Keratinocyte (primary cell): ENCODE results near the gene STMN3. TPM values are rescaled to one million over a fixed set of nuclear protein-coding genes. Genes with fewer than 3 reads are reported as not detected.

Experiments used
- DNase-seq: peaks from one replicate; pipeline ENCODE4 v3.0.0-alpha.2; 2011; ENCODE audit warnings: low read depth, missing footprints, low spot score
- FAIRE-seq: peaks from 2 replicates; lab custom pipeline; 2011; peaks lifted over from hg19 to GRCh38; lab: Jason Lieb, UNC
- H2AFZ ChIP-seq: 2 replicates; pipeline ENCODE4 v1.6.0; 2012; ENCODE audit warnings: low read length, control low read depth, inconsistent platforms; ENCODE audit not compliant: control insufficient read depth
- H3K27ac ChIP-seq: 2 replicates; pipeline ENCODE4 v1.5.1; 2011; ENCODE audit warnings: low read length; ENCODE audit not compliant: control insufficient read depth, insufficient read depth
- H3K27me3 ChIP-seq: 3 replicates; pipeline ENCODE4 v1.6.0; 2011; ENCODE audit warnings: low read length; ENCODE audit not compliant: control insufficient read depth, insufficient read depth; ENCODE audit errors: extremely low read depth
- H3K36me3 ChIP-seq, 2 experiments: 2 replicates in 1 of 2; 3 replicates in 1 of 2; pipeline ENCODE4 v1.5.1; 2011; ENCODE audit warnings: low read length in 2 of 2, mild to moderate bottlenecking in 1 of 2; ENCODE audit not compliant: control insufficient read depth in 2 of 2, insufficient read depth in 2 of 2; ENCODE audit errors: extremely low read depth in 1 of 2
- H3K4me1 ChIP-seq: 3 replicates; pipeline ENCODE4 v1.5.1; 2011; ENCODE audit warnings: low read length; ENCODE audit not compliant: control insufficient read depth, insufficient read depth; ENCODE audit errors: extremely low read depth
- H3K4me2 ChIP-seq: 3 replicates; pipeline ENCODE4 v1.6.0; 2011; ENCODE audit warnings: low read depth, low read length; ENCODE audit not compliant: control insufficient read depth, insufficient read depth; ENCODE audit errors: extremely low read depth
- H3K4me3 ChIP-seq, 3 experiments: fragments of 200-600 bp in 1 of 3; sonication (generic) in 1 of 3; 2 replicates in 2 of 3; 3 replicates in 1 of 3; pipeline ENCODE4 v1.5.1; 2011 to 2016; ENCODE audit warnings: low read length in 3 of 3, mild to moderate bottlenecking in 3 of 3, control low read depth in 2 of 3, inconsistent platforms in 1 of 3, low read depth in 1 of 3, mixed read lengths in 1 of 3, mixed run types in 1 of 3, moderate library complexity in 1 of 3; ENCODE audit not compliant: control insufficient read depth in 2 of 3, insufficient read depth in 2 of 3; ENCODE audit errors: extremely low read depth in 1 of 3
- H3K79me2 ChIP-seq: 2 replicates; pipeline ENCODE4 v1.6.0; 2012; ENCODE audit warnings: low read length; ENCODE audit not compliant: control insufficient read depth, insufficient read depth
- H3K9ac ChIP-seq: 3 replicates; pipeline ENCODE4 v1.6.0; 2011; ENCODE audit warnings: low read length; ENCODE audit not compliant: control insufficient read depth, insufficient read depth; ENCODE audit errors: extremely low read depth
- H3K9me1 ChIP-seq: 3 replicates; pipeline ENCODE4 v1.6.0; 2011; ENCODE audit warnings: low read length; ENCODE audit not compliant: control insufficient read depth, insufficient read depth; ENCODE audit errors: extremely low read depth
- H3K9me3 ChIP-seq: 2 replicates; pipeline ENCODE4 v1.5.1; 2012; ENCODE audit warnings: low read depth, low read length; ENCODE audit not compliant: control insufficient read depth
- H4K20me1 ChIP-seq: 3 replicates; pipeline ENCODE4 v1.6.0; 2011; ENCODE audit warnings: low read length; ENCODE audit not compliant: control insufficient read depth, insufficient read depth; ENCODE audit errors: extremely low read depth
- CTCF ChIP-seq, 3 experiments: IDR thresholded peaks in 1 of 3; conservative IDR thresholded peaks in 1 of 3; optimal IDR thresholded peaks in 1 of 3; 2 replicates in 2 of 3; 3 replicates in 1 of 3; pipeline versions ENCODE3 to v1.5.1; 2011; ENCODE audit warnings: low read length in 3 of 3, mild to moderate bottlenecking in 3 of 3, moderate library complexity in 2 of 3, control low read depth in 1 of 3, inconsistent platforms in 1 of 3; ENCODE audit not compliant: insufficient read depth in 2 of 3; ENCODE audit errors: extremely low read depth in 1 of 3
- EZH2 ChIP-seq: IDR thresholded peaks from one replicate; pipeline ENCODE4 v1.6.1; 2012; ENCODE audit warnings: inconsistent platforms, mild to moderate bottlenecking, low read length, moderate library complexity
- dilution Hi-C: fragments of 300-500 bp; cut with MboI; formaldehyde crosslinking; loops from one replicate; pipeline ENCODE4 v1.7.0; 2020; ENCODE audit warnings: low sequenced_read_pairs; ENCODE audit not compliant: extremely low pct_ligation_motif_present
- polyA plus RNA-seq, 5 experiments: library from polyadenylated mRNA; depleted of rRNA in 3 of 5; stranded (reverse) in 3 of 5; stranded (forward) in 1 of 5; unstranded in 1 of 5; fragments of >200 nt; gene quantifications; 1 replicate in 1 of 5; 2 replicates in 3 of 5; 3 replicates in 1 of 5; pipeline versions ENCODE4 v1.2.1 to v1.2.3, GENCODE V29; 2011 to 2012; ENCODE audit warnings: missing spikeins in 2 of 5, low read depth in 1 of 5, low replicate concordance in 1 of 5

STMN3 gene
- polyA plus RNA-seq, 1 donor (not counting 4 experiments of a cell fraction or from before 2014, with no cell fraction given) = 12.0 TPM

DNA sequence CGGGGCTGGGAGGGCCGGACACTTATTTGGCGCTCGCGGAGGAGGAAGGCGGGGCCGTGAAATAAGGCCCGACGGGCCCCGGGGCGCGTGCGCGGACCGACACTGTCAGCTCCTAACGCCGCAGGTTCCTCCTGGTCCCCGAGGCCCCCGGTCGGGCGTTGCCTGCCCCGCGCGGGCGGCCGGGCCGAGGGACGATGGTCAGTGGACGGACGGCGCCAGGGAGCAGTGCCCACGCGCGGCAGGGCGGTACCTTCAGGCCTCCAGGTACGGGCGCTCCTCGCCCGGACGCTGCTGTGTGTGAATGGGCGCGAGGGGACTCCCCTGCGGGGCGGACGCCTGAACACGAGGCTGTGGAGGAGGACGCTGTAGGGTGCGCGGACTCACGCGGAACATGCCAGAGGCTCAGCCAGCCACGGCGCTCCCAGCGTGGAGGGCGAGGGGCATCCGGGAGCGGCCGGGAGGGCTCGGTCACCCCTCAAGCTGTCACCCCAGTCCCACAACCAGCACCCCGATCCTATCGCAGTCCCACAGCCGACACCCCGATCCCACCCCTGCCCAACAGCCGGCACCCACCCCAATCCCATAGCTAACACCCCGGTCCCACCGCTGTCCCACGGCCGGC, 26.0 kb downstream of the STMN3 start:
- Histone ChIP-seq H3K27me3 (no peaks in the 10 kb centered on the region), H3K4me1 (peaks cover 7% of the 10 kb centered on the region), H3K27ac (peak overlapping the region; percentile 76), H3K4me2 (peak overlapping the region; percentile 37), H2AFZ (peak overlapping the region; percentile 63), H3K9me3 (no peaks in the 10 kb centered on the region), H3K36me3 (peaks cover 0 to 1% of the 10 kb centered on the region in 2 experiments), H3K79me2 (peaks cover 51% of the 10 kb centered on the region), H4K20me1 (no peaks in the 10 kb centered on the region), H3K9me1 (no peaks in the 10 kb centered on the region), H3K4me3 (peak overlapping the region; percentile 83 to 92 (median 90)), H3K9ac (peak overlapping the region; percentile 91)
- TF ChIP-seq EZH2 (no peak), CTCF (optimal IDR thresholded peaks at IDR 0.05 in 1 of 3, IDR thresholded peaks at IDR 0.05 in 1 of 3, conservative IDR thresholded peaks at IDR 0.05 in 1 of 3; ENCODE audit: extremely low read depth in 1 of 3, insufficient read depth in 2 of 3, low read length in 3 of 3) (no peak)
- peak; percentile 54 for DNase-seq
- dilution Hi-C loops = no loop called here
- no peak for FAIRE-seq

DNA sequence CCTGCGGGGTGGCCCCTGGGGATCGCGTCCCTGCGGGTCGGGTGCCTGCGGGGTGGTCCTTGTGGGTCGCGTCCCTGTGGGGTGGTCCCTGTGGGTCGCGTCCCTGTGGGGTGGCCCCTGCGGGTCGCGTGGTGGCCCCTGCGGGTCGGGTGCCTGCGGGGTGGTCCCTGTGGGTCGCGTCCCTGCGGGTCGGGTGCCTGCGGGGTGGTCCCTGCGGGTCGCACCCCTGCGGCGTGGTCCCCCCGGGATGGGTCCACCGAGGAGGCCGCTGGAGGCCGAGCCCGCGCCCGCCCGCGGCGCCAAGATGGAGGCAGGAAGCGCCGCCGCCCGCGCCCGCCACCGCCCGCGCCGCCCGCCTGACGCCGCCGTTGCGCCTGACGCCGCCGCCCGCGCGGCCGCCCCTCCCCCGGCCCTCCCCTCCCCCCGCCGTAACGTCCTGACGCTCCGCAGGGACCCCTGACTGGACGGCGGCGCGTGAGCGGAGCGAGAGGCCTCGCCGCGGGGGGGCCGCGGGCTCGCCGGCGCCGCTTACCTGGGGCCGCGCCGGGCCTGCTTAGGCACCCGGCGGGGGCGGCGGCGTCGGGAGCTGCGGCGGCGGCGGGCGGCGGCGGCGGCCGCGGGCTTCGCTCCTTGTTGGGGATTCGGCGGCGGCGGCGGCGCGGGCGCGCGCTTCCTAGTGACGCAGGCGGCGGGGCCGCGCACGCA, 26.6 kb downstream of the STMN3 start, which contains the start of gene GMEB2:
GMEB2 (minus strand) TSS at position 678 of the 705 bp plus-strand sequence. CDS start 7,704 bp downstream, outside the sequence.
- Histone ChIP-seq H3K27ac (peak within 1 kb of the TSS; percentile 81), H2AFZ (peak within 1 kb of the TSS; percentile 63), H3K9ac (peak within 1 kb of the TSS; percentile 91), H3K4me3 (peak within 1 kb of the TSS; percentile 89 to 92 (median 90)), H3K79me2 (peaks cover 56% of the 10 kb centered on the region), H3K9me1 (no peaks in the 10 kb centered on the region), H4K20me1 (no peaks in the 10 kb centered on the region), H3K4me1 (peaks cover 7% of the 10 kb centered on the region), H3K27me3 (no peaks in the 10 kb centered on the region), H3K4me2 (peak within 1 kb of the TSS; percentile 96), H3K9me3 (no peaks in the 10 kb centered on the region), H3K36me3 (peaks cover 0 to 1% of the 10 kb centered on the region in 2 experiments)
- FAIRE-seq (no peak), DNase-seq (no peak)
- TF ChIP-seq EZH2 (no peak), CTCF (optimal IDR thresholded peaks at IDR 0.05 in 1 of 3, IDR thresholded peaks at IDR 0.05 in 1 of 3, conservative IDR thresholded peaks at IDR 0.05 in 1 of 3; ENCODE audit: extremely low read depth in 1 of 3, insufficient read depth in 2 of 3, low read length in 3 of 3) (no peak)
- dilution Hi-C loops = no loop called here
